Measurements from ENCODE around the gene USH2A. TPM values are rescaled to one million over a fixed set of nuclear protein-coding genes. Genes with fewer than 3 reads are reported as not detected.
A peak's percentile ranks its signal among the peaks of the same experiment; 100 is the strongest.
"Not testable (repeated sequence)": the region's sequence is repeated elsewhere in the genome, so short reads cannot be mapped to it uniquely, and the experiment has no call there.

USH2A gene
- total RNA-seq, 4 donors from 2014 or later, result under 0.01 to 1.0 (median under 0.01) TPM; not detected in 1

GRCh38 chr1:216154063-216154462 is 269.2 kb downstream of the USH2A start:
- H3K27me3 ChIP-seq, result no peaks in the 10 kb centered on the region
- TF ChIP-seq CTCF (IDR thresholded peaks at IDR 0.05), result no peak
- TF ChIP-seq POLR2A (IDR thresholded peaks at IDR 0.05), result no peak
- H3K27ac ChIP-seq, result no peak overlapping the region
- DNase-seq (ENCODE audit: low spot score in 2 of 2), result no peak
- H3K4me1 ChIP-seq, result no peaks in the 10 kb centered on the region
- H3K36me3 ChIP-seq, result no peaks in the 10 kb centered on the region
- no peak overlapping the region for H3K4me3 ChIP-seq
- peaks cover 0 to 8% (median 0%) of the 10 kb centered on the region in 4 donors for H3K9me3 ChIP-seq

- no peak for TF ChIP-seq POLR2A (IDR thresholded peaks at IDR 0.05)
- TF ChIP-seq EP300 (IDR thresholded peaks at IDR 0.05), result no peak
- TF ChIP-seq CTCF (IDR thresholded peaks at IDR 0.05), result no peak
These were observed 270.1 kb downstream of the USH2A start for GRCh38 chr1:216153130-216153529.

GRCh38 chr1:216145451-216146018 is 277.7 kb downstream of the USH2A start:
- not testable (repeated sequence) for H3K27me3 ChIP-seq; H3K9me3 ChIP-seq; H3K4me1 ChIP-seq; H3K36me3 ChIP-seq; H3K4me3 ChIP-seq; DNase-seq (ENCODE audit: low spot score in 2 of 2)
- H3K27ac ChIP-seq, result peak overlapping the region in 1 of 4 donors; percentile 18
- 68 to 79% methylated on average over 6 to 7 of the region's 7 CpGs for WGBS, 2 donors

More at GRCh38 chr1:216153130-216153529, 270.1 kb downstream of the USH2A start:
- 87 to 100% methylated on average over 2 of the region's 2 CpGs for WGBS, 2 donors
- no peak for DNase-seq (ENCODE audit: low spot score in 2 of 2)
- Histone ChIP-seq H3K9me3 (peaks cover 0 to 8% (median 0%) of the 10 kb centered on the region in 4 donors), H3K27me3 (no peaks in the 10 kb centered on the region), H3K4me3 (no peak overlapping the region), H3K36me3 (no peaks in the 10 kb centered on the region), H3K27ac (no peak overlapping the region), H3K4me1 (no peaks in the 10 kb centered on the region)

GRCh38 chr1:216144661-216145450 is 278.4 kb downstream of the USH2A start:
- Histone ChIP-seq H3K27me3 (no peaks in the 10 kb centered on the region), H3K27ac (peak overlapping the region in 2 of 4 donors; percentile 17 to 18), H3K4me3 (no peak overlapping the region), H3K4me1 (no peaks in the 10 kb centered on the region), H3K9me3 (no peaks in the 10 kb centered on the region), H3K36me3 (no peaks in the 10 kb centered on the region)
- 72 to 81% methylated on average over 5 of the region's 5 CpGs for WGBS, 2 donors
- no peak for DNase-seq (ENCODE audit: low spot score in 2 of 2)
- TF ChIP-seq EP300 (IDR thresholded peaks at IDR 0.05), result no peak
- TF ChIP-seq CTCF (IDR thresholded peaks at IDR 0.05), result no peak

- 76 to 81% methylated on average over 2 of the region's 2 CpGs for WGBS, 2 donors
- DNase-seq (ENCODE audit: low spot score in 2 of 2), result no peak
These were observed 280.3 kb downstream of the USH2A start for GRCh38 chr1:216142921-216143320.

More at GRCh38 chr1:216142921-216143320, 280.3 kb downstream of the USH2A start:
- H3K4me1 ChIP-seq, result no peaks in the 10 kb centered on the region
- H3K36me3 ChIP-seq, result no peaks in the 10 kb centered on the region
- H3K9me3 ChIP-seq, result no peaks in the 10 kb centered on the region
- TF ChIP-seq CTCF (IDR thresholded peaks at IDR 0.05) (no peak), POLR2A (IDR thresholded peaks at IDR 0.05) (no peak), EP300 (IDR thresholded peaks at IDR 0.05) (no peak)
- H3K27ac ChIP-seq, result no peak overlapping the region
- H3K4me3 ChIP-seq, result no peak overlapping the region
- no peaks in the 10 kb centered on the region for H3K27me3 ChIP-seq

Measured in tibial nerve (tissue), 4 donors.